ENCODE data around the gene FOXO1.
A peak's percentile ranks its signal among the peaks of the same experiment; 100 is the strongest.

FOXO1 gene

GRCh38 chr13:40572961-40573360 lies 93.5 kb downstream of the FOXO1 start:
- no peak for DNase-seq

- no peak for DNase-seq
Observed at GRCh38 chr13:40571338-40571963, 95.0 kb downstream of the FOXO1 start.

- DNase-seq = no peak
Observed at GRCh38 chr13:40570930-40571329, 95.5 kb downstream of the FOXO1 start.

- DNase-seq = no peak
Observed at GRCh38 chr13:40569024-40569350, 97.5 kb downstream of the FOXO1 start.

- no peak for DNase-seq
Observed at GRCh38 chr13:40568246-40569023, 98.0 kb downstream of the FOXO1 start.

GRCh38 chr13:40566811-40567210 lies 99.6 kb downstream of the FOXO1 start:
- DNase-seq = no peak

GRCh38 chr13:40565282-40566148 lies 100.9 kb downstream of the FOXO1 start:
- no peak for DNase-seq

GRCh38 chr13:40564342-40565001 lies 102.0 kb downstream of the FOXO1 start:
- DNase-seq = peak; percentile 10

GRCh38 chr13:40563350-40564125 lies 102.9 kb downstream of the FOXO1 start:
- DNase-seq = no peak

GRCh38 chr13:40562975-40563349 lies 103.5 kb downstream of the FOXO1 start:
- no peak for DNase-seq

GRCh38 chr13:40559915-40560314 lies 106.5 kb downstream of the FOXO1 start:
- DNase-seq = no peak

- no peak for DNase-seq
Observed at GRCh38 chr13:40558656-40559055, 107.8 kb downstream of the FOXO1 start.

- no peak for DNase-seq
Observed at GRCh38 chr13:40556453-40556852, 110.0 kb downstream of the FOXO1 start.

GRCh38 chr13:40553356-40553755 lies 113.1 kb downstream of the FOXO1 start:
- DNase-seq = no peak

- DNase-seq = no peak
Observed at GRCh38 chr13:40552895-40553294, 113.5 kb downstream of the FOXO1 start.

- no peak for DNase-seq
Observed at GRCh38 chr13:40550130-40550529, 116.3 kb downstream of the FOXO1 start.

GRCh38 chr13:40549500-40550094 lies 116.8 kb downstream of the FOXO1 start:
- DNase-seq = no peak

- DNase-seq = no peak
Observed at GRCh38 chr13:40547591-40548315, 118.7 kb downstream of the FOXO1 start.

GRCh38 chr13:40546047-40546446 lies 120.4 kb downstream of the FOXO1 start:
- no peak for DNase-seq

GRCh38 chr13:40540328-40541044 lies 126.0 kb downstream of the FOXO1 start:
- no peak for DNase-seq
